GM06990 (cell line): ENCODE data around the gene TEDC2.

ENCODE experiments used
- DNase-seq: peaks from one replicate; pipeline ENCODE4 v3.0.0-alpha.2; 2011; ENCODE audit not compliant: insufficient read length; ENCODE audit errors: extremely low read depth
- H3K27me3 ChIP-seq: replicated peaks from 2 replicates; pipeline ENCODE4 v1.6.0; 2011; ENCODE audit warnings: low read length; ENCODE audit not compliant: control insufficient read depth, insufficient read depth
- H3K36me3 ChIP-seq: 2 replicates; pipeline ENCODE4 v1.5.1; 2011; ENCODE audit warnings: low read length; ENCODE audit not compliant: control insufficient read depth, insufficient read depth
- H3K4me3 ChIP-seq: replicated peaks from 2 replicates; pipeline ENCODE4 v1.5.1; 2011; ENCODE audit warnings: low read depth, mild to moderate bottlenecking, control low read depth, low read length
- TF ChIP-seq, protein P1 (sequence below): IDR thresholded peaks from 2 replicates; pipeline ENCODE4 v1.5.1; 2011; ENCODE audit warnings: low read length, control low read depth, mild to moderate bottlenecking, inconsistent platforms; ENCODE audit not compliant: insufficient read depth, poor library complexity, severe bottlenecking

The TEDC2 gene

DNA sequence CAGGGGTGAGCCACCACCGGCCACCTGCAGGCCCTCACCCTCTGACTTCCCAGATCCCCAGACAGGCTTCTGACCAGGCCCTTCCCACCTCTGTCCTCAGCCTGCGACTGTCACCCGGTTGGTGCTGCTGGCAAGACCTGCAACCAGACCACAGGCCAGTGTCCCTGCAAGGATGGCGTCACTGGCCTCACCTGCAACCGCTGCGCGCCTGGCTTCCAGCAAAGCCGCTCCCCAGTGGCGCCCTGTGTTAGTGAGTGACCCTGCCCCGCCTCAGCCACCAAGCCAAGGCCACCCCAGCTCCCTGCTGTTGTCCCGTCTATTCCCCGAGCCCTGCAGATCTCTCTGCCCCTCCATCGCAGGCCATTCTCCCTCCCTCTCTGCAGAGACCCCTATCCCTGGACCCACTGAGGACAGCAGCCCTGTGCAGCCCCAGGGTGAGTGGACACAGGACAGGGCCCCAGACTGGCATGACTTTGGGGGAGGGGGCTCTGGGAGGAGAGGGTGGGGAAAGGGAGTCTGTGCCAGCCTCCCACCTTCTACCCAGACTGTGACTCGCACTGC, 13.1 kb downstream of the TEDC2 start:
- DNase-seq: no peak
- Histone ChIP-seq H3K27me3 (no peaks in the 10 kb centered on the region; the same call in 1 of the 2 replicates), H3K36me3 (no peaks in the 10 kb centered on the region), H3K4me3 (no peak overlapping the region)
- TF ChIP-seq, protein P1, sequence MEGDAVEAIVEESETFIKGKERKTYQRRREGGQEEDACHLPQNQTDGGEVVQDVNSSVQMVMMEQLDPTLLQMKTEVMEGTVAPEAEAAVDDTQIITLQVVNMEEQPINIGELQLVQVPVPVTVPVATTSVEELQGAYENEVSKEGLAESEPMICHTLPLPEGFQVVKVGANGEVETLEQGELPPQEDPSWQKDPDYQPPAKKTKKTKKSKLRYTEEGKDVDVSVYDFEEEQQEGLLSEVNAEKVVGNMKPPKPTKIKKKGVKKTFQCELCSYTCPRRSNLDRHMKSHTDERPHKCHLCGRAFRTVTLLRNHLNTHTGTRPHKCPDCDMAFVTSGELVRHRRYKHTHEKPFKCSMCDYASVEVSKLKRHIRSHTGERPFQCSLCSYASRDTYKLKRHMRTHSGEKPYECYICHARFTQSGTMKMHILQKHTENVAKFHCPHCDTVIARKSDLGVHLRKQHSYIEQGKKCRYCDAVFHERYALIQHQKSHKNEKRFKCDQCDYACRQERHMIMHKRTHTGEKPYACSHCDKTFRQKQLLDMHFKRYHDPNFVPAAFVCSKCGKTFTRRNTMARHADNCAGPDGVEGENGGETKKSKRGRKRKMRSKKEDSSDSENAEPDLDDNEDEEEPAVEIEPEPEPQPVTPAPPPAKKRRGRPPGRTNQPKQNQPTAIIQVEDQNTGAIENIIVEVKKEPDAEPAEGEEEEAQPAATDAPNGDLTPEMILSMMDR: no peak

DNA sequence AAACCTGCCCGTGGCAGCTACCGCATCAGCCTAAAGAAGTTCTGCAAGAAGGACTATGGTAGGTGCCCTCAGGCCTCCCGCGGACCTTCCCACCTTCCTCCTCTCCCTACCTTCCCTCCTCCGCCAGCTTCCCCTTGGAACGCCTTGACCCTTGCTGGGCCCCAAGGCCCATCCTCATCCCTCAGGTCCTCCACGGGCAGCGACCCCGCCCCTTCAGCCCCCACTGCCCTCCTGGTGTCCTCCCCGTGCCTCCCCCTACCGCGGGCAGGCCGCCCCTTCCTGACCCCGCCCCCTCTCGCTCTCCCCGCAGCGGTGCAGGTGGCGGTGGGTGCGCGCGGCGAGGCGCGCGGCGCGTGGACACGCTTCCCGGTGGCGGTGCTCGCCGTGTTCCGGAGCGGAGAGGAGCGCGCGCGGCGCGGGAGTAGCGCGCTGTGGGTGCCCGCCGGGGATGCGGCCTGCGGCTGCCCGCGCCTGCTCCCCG, 13.6 kb downstream of the TEDC2 start:
- peak overlapping the region; percentile 38 for H3K4me3 ChIP-seq
- H3K36me3 ChIP-seq: no peaks in the 10 kb centered on the region
- TF ChIP-seq, protein P1: no peak
- DNase-seq: no peak
- no peaks in the 10 kb centered on the region; the same call in 1 of the 2 replicates for H3K27me3 ChIP-seq

DNA sequence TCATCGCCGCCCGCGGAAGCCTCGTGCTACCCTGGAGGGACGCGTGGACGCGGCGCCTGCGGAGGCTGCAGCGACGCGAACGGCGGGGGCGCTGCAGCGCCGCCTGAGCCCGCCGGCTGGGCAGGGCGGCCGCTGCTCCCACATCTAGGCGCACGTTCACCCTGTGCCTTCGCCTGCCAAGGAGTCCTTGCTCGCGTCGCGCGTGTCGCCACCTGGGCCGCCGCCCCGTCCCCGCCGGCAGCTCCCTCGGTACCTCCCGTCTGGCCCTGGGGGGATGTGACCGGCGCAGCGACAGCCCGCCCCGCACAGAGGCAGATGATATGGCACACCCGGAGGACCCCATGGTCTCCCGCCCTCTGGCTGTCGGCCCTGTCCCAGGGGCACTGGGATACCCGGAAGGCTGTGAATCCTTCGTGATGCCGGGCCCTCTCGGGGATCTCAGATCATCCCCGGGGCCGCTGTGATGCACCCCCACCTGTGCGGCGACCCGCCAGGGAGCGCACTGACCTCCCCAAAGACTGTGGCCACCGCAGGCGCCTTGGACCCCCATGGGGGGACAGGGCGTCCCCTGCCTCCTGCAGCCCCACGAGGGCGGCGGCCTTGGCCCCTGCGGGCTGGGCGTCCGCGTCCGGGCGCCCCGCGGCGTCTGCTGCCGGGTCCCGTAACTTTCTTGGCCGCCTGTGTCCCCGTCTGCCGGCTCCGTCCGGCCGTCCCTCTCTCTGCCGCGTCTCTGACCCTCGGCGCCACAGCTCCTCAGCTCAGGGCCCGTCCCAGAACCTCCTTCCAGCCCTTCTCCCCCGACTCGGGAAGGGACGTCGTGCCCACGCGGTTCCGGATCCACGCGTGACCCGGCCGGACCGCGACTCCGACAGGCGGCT, 14.3 kb downstream of the TEDC2 start:
- Histone ChIP-seq H3K36me3 (no peaks in the 10 kb centered on the region), H3K4me3 (peak overlapping the region; percentile 78), H3K27me3 (no peaks in the 10 kb centered on the region; the same call in 1 of the 2 replicates)
- TF ChIP-seq, protein P1: no peak
- DNase-seq: peak; percentile 77

DNA sequence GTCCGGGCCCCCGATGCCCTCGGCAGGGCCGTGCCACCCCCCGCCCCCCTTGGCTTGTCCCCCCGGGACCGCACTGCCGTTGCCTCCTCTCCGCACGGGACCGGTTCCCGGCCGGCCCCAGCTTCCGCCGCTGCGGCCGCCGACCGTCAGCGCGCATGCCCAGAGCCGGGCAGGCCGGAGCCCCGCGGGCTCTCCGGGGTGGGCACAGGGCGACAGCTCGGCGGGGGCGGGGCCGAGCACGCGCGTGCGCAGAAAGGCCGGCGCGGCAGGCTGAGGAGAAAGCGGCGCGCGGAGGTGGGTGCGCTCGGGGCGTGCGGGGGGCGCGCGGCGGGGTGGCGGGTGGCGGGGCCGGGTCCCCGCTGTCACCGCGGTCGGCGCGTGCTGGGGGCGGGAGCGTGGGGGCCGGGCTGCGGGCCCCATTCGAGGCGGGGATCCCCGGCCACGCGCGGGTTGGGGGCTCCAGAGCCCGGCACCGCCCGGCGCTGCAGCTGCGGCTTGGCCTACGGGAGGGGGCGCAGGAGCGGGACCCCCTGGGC, 15.0 kb downstream of the TEDC2 start, which contains the start of gene TBC1D24:
Gene TBC1D24 (plus strand): TSS at position 251 of the 536 bp plus-strand sequence. CDS start 21,022 bp downstream, outside the sequence.
- DNase-seq: peak; percentile 89
- no peaks in the 10 kb centered on the region for H3K36me3 ChIP-seq
- TF ChIP-seq, protein P1: no peak
- no peaks in the 10 kb centered on the region; the same call in 1 of the 2 replicates for H3K27me3 ChIP-seq
- H3K4me3 ChIP-seq: peak within 1 kb of the TSS; percentile 78

DNA sequence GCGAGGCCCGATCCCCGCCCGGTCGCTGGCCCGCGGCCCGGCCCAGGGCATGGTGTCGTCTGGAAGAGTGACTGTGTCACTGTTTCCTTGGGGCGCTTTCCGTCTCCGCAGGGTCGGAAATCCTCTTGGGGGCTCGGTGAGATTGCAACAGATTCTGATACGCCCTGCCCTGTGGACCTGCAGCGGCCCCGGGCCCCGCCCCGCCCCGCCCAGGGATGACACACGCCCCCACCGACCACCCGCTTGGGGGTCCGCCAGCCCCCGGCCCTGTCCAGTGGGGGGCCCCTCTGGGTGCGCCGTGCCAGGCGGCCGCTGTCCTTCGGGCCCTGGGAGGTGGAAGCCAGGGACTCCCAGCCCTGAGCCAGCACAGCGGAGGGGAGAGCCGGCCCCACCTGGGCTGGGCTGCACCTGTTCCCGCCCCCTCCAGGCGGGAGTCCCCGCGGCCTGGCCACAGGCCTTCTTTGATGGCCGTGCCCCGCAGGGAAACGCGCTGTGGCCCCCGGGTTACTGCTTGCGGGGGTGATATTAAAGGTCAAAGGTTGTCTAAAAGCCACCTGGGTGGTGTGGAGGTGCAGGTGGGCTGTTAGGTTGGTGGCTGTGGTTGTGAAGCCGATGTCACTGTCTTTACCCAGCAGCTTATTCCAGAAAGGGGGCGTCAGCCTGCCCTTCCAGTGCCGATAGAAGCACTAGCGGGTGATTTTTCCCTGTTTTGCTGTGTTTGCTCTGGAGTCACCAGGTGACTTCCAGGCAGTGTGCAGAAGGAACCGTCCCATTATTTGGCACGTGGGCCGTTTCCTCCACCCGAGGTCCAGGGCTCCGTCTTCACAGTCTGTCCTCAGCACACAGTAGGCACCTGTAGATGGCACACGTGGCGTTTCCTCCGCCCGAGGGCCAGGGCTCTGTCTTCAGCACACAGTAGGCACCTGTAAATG, 15.8 kb downstream of the TEDC2 start:
- TF ChIP-seq, protein P1: no peak
- H3K4me3 ChIP-seq: peak overlapping the region; percentile 65
- no peak for DNase-seq
- H3K36me3 ChIP-seq: no peaks in the 10 kb centered on the region
- H3K27me3 ChIP-seq: no peaks in the 10 kb centered on the region; the same call in 1 of the 2 replicates
